Kasumi-1 (cell line): ENCODE measurements around the gene KRT79.
"Not testable (repeated sequence)": the region's sequence is repeated elsewhere in the genome, so short reads cannot be mapped to it uniquely, and the experiment has no call there.

ENCODE experiments used
- DNase-seq, 2 experiments: peaks; one replicate each; lab custom pipeline; 2025; lab: John Stamatoyannopoulos, UW

Gene KRT79

GRCh38 chr12:52805739-52806138, 28.4 kb downstream of the KRT79 start:
- no peak for DNase-seq

GRCh38 chr12:52805000-52805399, 29.1 kb downstream of the KRT79 start:
- no peak for DNase-seq

DNA sequence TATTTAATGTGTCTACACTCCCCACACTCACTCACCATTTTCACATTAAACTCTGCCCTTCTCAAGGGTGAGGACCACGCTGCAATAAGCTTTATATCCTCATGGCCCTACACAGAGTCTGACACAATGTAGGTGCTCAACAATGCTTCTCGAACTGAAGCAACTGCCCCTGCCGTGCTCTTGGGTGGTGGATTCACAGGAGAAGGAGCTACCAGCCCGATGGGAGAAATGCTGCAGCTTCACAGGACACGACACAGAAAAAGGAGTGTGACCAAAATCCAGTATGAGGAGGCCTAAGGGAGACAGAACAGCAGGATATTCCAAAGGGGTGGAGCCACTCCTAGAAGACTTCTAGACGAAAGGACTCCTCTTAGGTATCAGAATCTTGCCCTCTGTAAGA, 31.7 kb downstream of the KRT79 start:
- no peak for DNase-seq

- no peak for DNase-seq
Measured at GRCh38 chr12:52801773-52802172, 32.3 kb downstream of the KRT79 start.

- DNase-seq, result no peak
Measured at GRCh38 chr12:52800259-52800917, 33.7 kb downstream of the KRT79 start.

GRCh38 chr12:52799505-52800211, 34.5 kb downstream of the KRT79 start:
- no peak for DNase-seq

- DNase-seq, result no peak
Measured at GRCh38 chr12:52798671-52799504, 35.2 kb downstream of the KRT79 start.

GRCh38 chr12:52798003-52798670, 36.0 kb downstream of the KRT79 start:
- no peak for DNase-seq

GRCh38 chr12:52797529-52797894, 36.6 kb downstream of the KRT79 start:
- DNase-seq, result no peak

DNA sequence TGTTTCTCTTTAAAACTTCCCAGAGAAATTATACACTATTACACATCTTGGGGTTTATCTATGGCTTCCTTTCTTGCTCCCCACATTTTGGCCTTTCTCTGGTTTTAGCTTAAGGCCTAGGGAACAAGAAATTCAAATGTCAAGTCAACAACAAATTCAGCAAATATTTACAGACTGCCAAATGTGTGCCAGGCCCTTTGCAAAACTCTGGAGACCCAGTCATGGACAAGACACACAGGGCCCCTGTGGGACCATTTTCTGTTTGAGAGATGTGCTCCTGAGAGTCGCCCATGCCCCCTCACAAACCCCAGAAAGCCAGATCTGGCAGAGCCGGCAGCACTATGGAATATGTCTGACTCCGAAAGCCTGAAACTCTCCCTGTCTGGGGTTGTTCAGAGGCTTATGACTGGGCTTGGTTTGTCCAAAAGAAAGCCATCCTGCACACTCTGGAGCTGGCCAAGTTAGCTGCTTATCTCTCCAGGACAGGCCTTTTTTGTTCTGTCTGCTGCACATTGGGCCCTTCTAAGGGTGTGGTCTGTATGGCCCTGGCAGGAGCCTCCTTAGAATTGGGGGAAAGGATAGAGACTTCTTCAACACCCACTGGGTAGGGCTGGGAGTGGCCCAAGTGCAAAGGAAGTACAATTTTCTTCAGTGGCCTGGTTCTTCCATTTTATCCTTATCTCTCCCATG, 37.1 kb downstream of the KRT79 start:
- DNase-seq, result no peak

DNA sequence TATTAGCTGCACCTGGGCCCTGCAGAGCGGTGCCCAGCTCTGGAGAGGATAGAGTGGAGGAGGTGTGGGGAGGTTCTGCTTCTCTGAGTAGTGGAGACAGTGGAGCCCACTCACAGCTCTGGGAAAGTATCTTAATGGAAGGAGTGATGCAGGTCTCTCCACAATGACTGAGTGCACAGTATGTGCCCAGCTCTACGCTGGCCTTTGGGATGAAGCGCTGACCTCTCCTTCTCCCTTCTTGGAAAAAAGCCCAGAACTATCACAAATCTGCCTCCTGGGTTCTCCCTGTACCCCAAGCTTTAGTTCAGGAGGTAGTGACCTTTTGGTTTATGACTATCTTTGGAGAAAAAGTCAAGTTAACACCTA, 37.7 kb downstream of the KRT79 start:
- DNase-seq, result no peak

- DNase-seq, result no peak
Measured at GRCh38 chr12:52795694-52796428, 38.2 kb downstream of the KRT79 start, which contains the start of gene KRT3. Gene KRT3 (minus strand): TSS chr12:52796117. CDS start chr12:52796042, 75 bp downstream.

GRCh38 chr12:52795332-52795674, 38.8 kb downstream of the KRT79 start:
- not testable (repeated sequence) for DNase-seq

- no peak for DNase-seq
Measured at GRCh38 chr12:52794479-52795331, 39.4 kb downstream of the KRT79 start.

DNA sequence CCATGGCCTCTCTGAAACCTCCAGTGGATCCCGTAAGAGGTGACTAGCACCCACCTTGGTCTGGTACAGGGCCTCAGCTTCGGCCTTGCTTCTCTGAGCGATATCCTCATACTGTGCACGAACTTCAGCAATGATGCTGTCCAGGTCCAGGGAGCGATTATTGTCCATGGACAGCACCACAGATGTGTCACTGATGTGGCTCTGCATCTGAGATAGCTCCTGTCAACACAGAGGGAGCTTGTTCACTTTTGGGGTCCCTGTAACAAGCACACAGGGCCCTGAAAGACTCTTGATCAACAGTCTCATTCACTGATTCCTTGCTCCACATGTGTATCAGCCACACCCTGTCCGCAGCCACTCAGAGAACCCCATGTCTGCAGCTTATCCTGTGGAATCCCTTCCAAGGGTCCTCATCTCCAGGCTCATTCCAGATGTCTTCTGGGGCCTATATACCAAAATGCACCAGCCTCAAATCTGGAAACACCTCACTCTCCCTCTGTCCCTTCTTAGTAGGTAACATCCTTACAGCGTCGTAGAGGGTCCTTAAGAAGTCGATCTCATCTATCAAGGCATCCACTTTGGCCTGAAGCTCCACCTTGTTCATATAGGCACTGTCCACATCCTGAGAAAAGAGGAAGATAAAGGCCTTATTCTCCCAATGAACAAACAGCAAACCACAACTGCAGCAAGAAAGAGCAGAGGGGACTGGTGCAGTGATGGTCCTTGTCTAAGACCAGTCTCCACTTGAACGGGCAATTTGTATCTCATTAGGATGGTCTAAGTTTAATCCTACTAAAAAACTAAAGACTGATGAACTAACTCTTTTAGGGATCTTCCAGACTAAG, 41.7 kb downstream of the KRT79 start:
- DNase-seq, result no peak

DNA sequence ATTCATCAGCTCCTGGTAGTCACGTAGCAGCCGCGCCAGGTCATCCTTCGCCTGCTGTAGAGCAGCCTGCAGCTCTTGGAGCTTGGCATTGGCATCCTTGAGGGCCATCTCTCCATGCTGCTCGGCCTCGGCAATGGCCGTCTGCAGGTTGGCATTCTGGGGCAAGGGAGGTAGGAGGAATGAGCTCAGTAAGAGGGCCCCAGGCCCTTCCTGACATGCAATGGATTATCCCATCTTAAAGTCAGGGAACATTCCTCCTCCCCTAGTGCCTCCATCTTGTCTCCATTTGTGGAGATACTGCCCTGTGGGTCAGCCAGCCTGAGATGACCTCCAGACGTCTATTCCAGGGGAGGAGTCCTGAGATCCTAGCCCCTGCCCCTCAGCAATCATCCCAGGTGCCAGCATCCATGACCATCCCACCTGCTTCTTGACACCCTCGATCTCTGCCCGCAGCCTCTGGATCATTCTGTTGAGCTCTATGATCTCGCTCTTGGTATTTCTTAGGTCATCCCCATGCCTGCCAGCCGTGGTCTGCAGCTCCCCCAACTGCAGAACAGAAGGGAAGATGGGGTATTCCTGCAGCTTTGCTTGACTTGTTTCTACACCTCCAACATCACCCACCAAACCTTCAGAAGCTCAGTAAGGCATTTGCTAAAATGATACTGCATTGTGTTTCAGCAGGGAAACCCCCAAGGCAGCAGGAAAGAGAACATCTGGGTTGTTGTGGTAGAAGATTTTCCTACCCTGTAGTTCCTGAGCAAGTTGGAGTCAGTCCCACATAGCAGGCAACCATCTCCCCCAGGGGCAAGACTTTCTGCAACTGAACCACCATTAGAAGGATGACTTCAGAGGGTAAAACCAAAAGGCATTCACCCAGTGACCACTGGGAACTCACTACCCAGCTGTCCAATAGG, 42.6 kb downstream of the KRT79 start:
- no peak for DNase-seq

DNA sequence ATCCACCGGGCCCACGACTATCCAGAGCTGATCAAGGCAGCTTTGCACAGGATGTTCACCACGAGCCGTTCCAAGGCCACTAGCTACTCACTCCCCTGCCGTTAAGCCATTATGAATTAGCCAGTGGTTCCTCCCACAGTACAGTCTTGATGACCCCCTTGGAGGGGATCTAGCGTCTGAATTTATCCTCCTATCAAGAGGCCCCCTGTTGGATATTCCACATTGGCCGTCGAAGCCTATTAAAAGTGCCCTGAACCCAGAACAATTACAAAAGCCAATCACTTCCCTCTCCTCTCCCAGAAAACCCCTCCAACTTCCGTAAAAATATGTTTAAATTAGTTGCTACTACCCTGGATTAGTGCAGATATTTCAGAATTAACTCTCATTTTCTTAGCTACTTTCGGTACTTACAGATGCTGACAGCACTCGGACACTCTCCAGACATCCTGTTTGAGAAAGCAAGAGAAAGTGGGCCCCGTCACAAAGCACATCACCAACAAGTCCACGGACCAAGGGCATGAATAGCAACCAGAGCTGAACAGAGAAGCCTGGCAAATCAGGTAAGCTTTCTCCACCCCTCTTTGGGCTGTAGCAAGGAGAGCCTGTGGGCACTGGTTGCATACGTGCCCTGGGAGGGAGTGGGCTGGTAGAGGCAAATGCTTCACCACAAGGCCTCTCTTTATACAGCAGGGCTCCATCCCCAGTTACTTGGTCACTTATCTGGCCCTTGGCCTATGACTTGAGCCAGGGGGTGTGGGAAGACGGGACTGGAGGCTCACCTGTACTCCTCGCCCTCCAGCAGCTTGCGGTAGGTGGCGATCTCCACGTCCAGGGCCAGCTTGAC, 43.5 kb downstream of the KRT79 start:
- DNase-seq, result no peak
